KOPT-K1 (cell line): ENCODE results near the gene FDXR.

ENCODE experiments used
- H3K27ac ChIP-seq: fragments of 200-600 bp; sonication (generic); 2 replicates; pipeline ENCODE4 v1.5.1; 2016; ENCODE audit warnings: antibody characterized with exemption, mild to moderate bottlenecking, low read depth, low read length; ENCODE audit not compliant: poor library complexity, severe bottlenecking
- H3K36me3 ChIP-seq: fragments of 200-600 bp; sonication (generic); 2 replicates; pipeline ENCODE4 v1.5.1; 2017; ENCODE audit warnings: antibody characterized with exemption, mild to moderate bottlenecking, low read length, moderate library complexity; ENCODE audit not compliant: insufficient read depth
- H3K9me3 ChIP-seq: fragments of 200-600 bp; sonication (generic); 2 replicates; pipeline ENCODE4 v1.5.1; 2017; ENCODE audit warnings: antibody characterized with exemption, low read length, mild to moderate bottlenecking; ENCODE audit not compliant: insufficient read depth, poor library complexity, severe bottlenecking

Gene FDXR

GRCh38 chr17:74904687-74905409 lies 32.1 kb upstream of the FDXR start:
- no peaks in the 10 kb centered on the region for H3K36me3 ChIP-seq
- no peaks in the 10 kb centered on the region for H3K9me3 ChIP-seq
- H3K27ac ChIP-seq, result no peak overlapping the region

GRCh38 chr17:74903671-74904070 lies 30.9 kb upstream of the FDXR start:
- Histone ChIP-seq H3K36me3 (no peaks in the 10 kb centered on the region), H3K9me3 (no peaks in the 10 kb centered on the region), H3K27ac (no peak overlapping the region)

GRCh38 chr17:74903034-74903433 lies 30.2 kb upstream of the FDXR start:
- Histone ChIP-seq H3K9me3 (no peaks in the 10 kb centered on the region), H3K27ac (no peak overlapping the region), H3K36me3 (no peaks in the 10 kb centered on the region)

GRCh38 chr17:74901353-74902135 lies 28.8 kb upstream of the FDXR start:
- Histone ChIP-seq H3K27ac (no peak overlapping the region), H3K9me3 (no peaks in the 10 kb centered on the region)

GRCh38 chr17:74900208-74900607 lies 27.4 kb upstream of the FDXR start:
- no peak overlapping the region for H3K27ac ChIP-seq
- H3K36me3 ChIP-seq, result no peaks in the 10 kb centered on the region
- no peaks in the 10 kb centered on the region for H3K9me3 ChIP-seq

More at GRCh38 chr17:74901353-74902135, 28.8 kb upstream of the FDXR start:
- H3K36me3 ChIP-seq, result no peaks in the 10 kb centered on the region

- no peaks in the 10 kb centered on the region for H3K9me3 ChIP-seq
- H3K36me3 ChIP-seq, result no peaks in the 10 kb centered on the region
- H3K27ac ChIP-seq, result no peak overlapping the region
These were observed 25.7 kb upstream of the FDXR start for GRCh38 chr17:74898376-74898946.

- H3K9me3 ChIP-seq, result no peaks in the 10 kb centered on the region
- no peak overlapping the region for H3K27ac ChIP-seq
These were observed 21.3 kb upstream of the FDXR start for GRCh38 chr17:74893936-74894671.

GRCh38 chr17:74892974-74893911 lies 20.4 kb upstream of the FDXR start, which contains the start of gene FADS6:
FADS6 (minus strand) TSS chr17:74893633; CDS start chr17:74893595, 38 bp downstream.
- Histone ChIP-seq H3K27ac (no peak within 1 kb of the TSS), H3K9me3 (no peaks in the 10 kb centered on the region)

More at GRCh38 chr17:74893936-74894671, 21.3 kb upstream of the FDXR start:
- H3K36me3 ChIP-seq, result no peaks in the 10 kb centered on the region

GRCh38 chr17:74892013-74892841 lies 19.4 kb upstream of the FDXR start:
- H3K9me3 ChIP-seq, result no peaks in the 10 kb centered on the region
- no peak overlapping the region for H3K27ac ChIP-seq
- no peaks in the 10 kb centered on the region for H3K36me3 ChIP-seq

More at GRCh38 chr17:74892974-74893911, 20.4 kb upstream of the FDXR start, which contains the start of gene FADS6:
- H3K36me3 ChIP-seq, result no peaks in the 10 kb centered on the region

- Histone ChIP-seq H3K36me3 (no peaks in the 10 kb centered on the region), H3K27ac (no peak overlapping the region), H3K9me3 (no peaks in the 10 kb centered on the region)
These were observed 17.8 kb upstream of the FDXR start for GRCh38 chr17:74890554-74890953.

- Histone ChIP-seq H3K36me3 (no peaks in the 10 kb centered on the region), H3K27ac (no peak overlapping the region), H3K9me3 (no peaks in the 10 kb centered on the region)
These were observed 15.7 kb upstream of the FDXR start for GRCh38 chr17:74888469-74888868.

DNA sequence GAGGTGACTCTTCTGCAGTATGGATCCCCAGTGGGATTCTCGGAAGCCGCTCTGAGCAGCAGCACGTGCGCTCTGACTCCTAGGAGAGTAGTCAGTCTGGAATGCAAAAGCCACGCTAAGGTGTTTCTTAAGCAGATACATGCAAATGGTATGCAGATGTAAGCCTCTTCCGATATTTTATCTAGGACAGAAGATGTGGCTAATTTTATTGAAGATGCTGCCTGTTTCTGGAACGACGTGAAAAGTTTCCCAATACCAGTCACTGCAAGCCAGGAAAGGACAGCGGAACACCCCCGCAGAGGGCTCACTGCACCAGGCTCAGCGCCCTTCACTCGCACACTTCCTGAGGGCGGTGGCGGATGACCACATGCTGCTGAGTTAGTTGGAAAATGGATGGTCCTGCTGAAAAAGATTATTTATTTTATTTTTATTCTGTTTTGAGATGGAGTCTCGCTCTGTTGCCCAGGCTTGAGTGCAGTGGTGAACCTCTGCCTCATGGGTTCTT lies 10.5 kb upstream of the FDXR start:
- H3K9me3 ChIP-seq, result no peaks in the 10 kb centered on the region
- no peaks in the 10 kb centered on the region for H3K36me3 ChIP-seq
- no peak overlapping the region for H3K27ac ChIP-seq

- Histone ChIP-seq H3K9me3 (no peaks in the 10 kb centered on the region), H3K36me3 (no peaks in the 10 kb centered on the region), H3K27ac (no peak overlapping the region)
These were observed 9.9 kb upstream of the FDXR start for GRCh38 chr17:74882517-74883240.
